ENCODE measurements around the gene CYS1. TPM values are rescaled to one million over a fixed set of nuclear protein-coding genes. Genes with fewer than 3 reads are reported as not detected.

The CYS1 gene
- total RNA-seq, 4 donors from 2014 or later = 0.32 to 1.8 TPM; not detected in 2

GRCh38 chr2:10091182-10091888 is 11.1 kb upstream of the CYS1 start:
- TF ChIP-seq EP300 (IDR thresholded peaks at IDR 0.05) (no peak), POLR2AphosphoS5 (IDR thresholded peaks at IDR 0.05) (no peak), POLR2A (IDR thresholded peaks at IDR 0.05) (no peak)
- peaks cover 12% of the 10 kb centered on the region for H3K4me1 ChIP-seq
- no peak overlapping the region for H3K27ac ChIP-seq
- WGBS = 24% methylated on average over 27 of the region's 52 CpGs
- H3K36me3 ChIP-seq = no peaks in the 10 kb centered on the region
- no peak for DNase-seq (ENCODE audit: low spot score in 2 of 2)
- no peaks in the 10 kb centered on the region for H3K9me3 ChIP-seq
- H3K27me3 ChIP-seq = peaks cover 16% of the 10 kb centered on the region
- H3K4me3 ChIP-seq = peak overlapping the region; percentile 35

- Histone ChIP-seq H3K27ac (no peak overlapping the region), H3K9me3 (no peaks in the 10 kb centered on the region), H3K4me3 (no peak overlapping the region), H3K27me3 (peaks cover 26% of the 10 kb centered on the region), H3K36me3 (no peaks in the 10 kb centered on the region), H3K4me1 (peaks cover 8% of the 10 kb centered on the region)
- TF ChIP-seq, protein P1, sequence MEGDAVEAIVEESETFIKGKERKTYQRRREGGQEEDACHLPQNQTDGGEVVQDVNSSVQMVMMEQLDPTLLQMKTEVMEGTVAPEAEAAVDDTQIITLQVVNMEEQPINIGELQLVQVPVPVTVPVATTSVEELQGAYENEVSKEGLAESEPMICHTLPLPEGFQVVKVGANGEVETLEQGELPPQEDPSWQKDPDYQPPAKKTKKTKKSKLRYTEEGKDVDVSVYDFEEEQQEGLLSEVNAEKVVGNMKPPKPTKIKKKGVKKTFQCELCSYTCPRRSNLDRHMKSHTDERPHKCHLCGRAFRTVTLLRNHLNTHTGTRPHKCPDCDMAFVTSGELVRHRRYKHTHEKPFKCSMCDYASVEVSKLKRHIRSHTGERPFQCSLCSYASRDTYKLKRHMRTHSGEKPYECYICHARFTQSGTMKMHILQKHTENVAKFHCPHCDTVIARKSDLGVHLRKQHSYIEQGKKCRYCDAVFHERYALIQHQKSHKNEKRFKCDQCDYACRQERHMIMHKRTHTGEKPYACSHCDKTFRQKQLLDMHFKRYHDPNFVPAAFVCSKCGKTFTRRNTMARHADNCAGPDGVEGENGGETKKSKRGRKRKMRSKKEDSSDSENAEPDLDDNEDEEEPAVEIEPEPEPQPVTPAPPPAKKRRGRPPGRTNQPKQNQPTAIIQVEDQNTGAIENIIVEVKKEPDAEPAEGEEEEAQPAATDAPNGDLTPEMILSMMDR (IDR thresholded peaks at IDR 0.05) = no peak
- TF ChIP-seq EP300 (IDR thresholded peaks at IDR 0.05) = no peak
- no peak for TF ChIP-seq POLR2A (IDR thresholded peaks at IDR 0.05)
- no peak for TF ChIP-seq POLR2AphosphoS5 (IDR thresholded peaks at IDR 0.05)
- 52% methylated on average over 5 of the region's 5 CpGs for WGBS
- no peak for DNase-seq (ENCODE audit: low spot score in 2 of 2)
Measured at GRCh38 chr2:10089565-10090190, 9.5 kb upstream of the CYS1 start.

DNA sequence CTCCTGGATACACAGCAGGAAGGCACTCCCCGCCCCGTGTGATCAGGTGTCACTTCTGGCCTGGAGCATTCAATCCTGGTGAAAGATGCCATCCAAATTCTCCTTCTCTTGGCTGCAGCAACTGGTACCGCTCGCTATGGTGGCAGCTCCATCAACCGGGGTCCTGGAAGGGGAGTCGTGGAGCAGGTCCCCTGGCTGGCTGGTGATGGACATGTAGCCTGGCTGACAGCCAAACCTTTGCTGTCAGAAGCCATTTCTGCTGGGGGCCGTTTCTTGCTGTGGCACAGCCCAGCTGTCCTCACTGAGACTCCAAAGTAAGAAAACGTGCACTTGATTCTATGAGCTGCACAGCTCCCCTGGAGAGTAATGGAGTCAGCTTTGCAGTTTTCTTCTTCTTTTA is 7.1 kb upstream of the CYS1 start:
- Histone ChIP-seq H3K4me3 (no peak overlapping the region), H3K9me3 (no peaks in the 10 kb centered on the region), H3K27ac (no peak overlapping the region), H3K4me1 (peaks cover 6% of the 10 kb centered on the region), H3K36me3 (no peaks in the 10 kb centered on the region), H3K27me3 (peaks cover 38% of the 10 kb centered on the region)
- no peak for DNase-seq (ENCODE audit: low spot score in 2 of 2)
- TF ChIP-seq, protein P1 (IDR thresholded peaks at IDR 0.05) = no peak
- TF ChIP-seq EP300 (IDR thresholded peaks at IDR 0.05) (no peak), POLR2AphosphoS5 (IDR thresholded peaks at IDR 0.05) (no peak), POLR2A (IDR thresholded peaks at IDR 0.05) (no peak)
- WGBS = 67% methylated on average over 7 of the region's 8 CpGs

- Histone ChIP-seq H3K27me3 (peaks cover 42% of the 10 kb centered on the region), H3K9me3 (no peaks in the 10 kb centered on the region), H3K27ac (no peak overlapping the region), H3K4me1 (peaks cover 6% of the 10 kb centered on the region), H3K4me3 (no peak overlapping the region), H3K36me3 (no peaks in the 10 kb centered on the region)
- TF ChIP-seq POLR2A (IDR thresholded peaks at IDR 0.05) = no peak
- no peak for TF ChIP-seq POLR2AphosphoS5 (IDR thresholded peaks at IDR 0.05)
- TF ChIP-seq, protein P1 (IDR thresholded peaks at IDR 0.05) = no peak
- no peak for TF ChIP-seq EP300 (IDR thresholded peaks at IDR 0.05)
- WGBS = 78% methylated on average over 4 of the region's 4 CpGs
- no peak for DNase-seq (ENCODE audit: low spot score in 2 of 2)
Measured at GRCh38 chr2:10086950-10087349, 6.7 kb upstream of the CYS1 start.

DNA sequence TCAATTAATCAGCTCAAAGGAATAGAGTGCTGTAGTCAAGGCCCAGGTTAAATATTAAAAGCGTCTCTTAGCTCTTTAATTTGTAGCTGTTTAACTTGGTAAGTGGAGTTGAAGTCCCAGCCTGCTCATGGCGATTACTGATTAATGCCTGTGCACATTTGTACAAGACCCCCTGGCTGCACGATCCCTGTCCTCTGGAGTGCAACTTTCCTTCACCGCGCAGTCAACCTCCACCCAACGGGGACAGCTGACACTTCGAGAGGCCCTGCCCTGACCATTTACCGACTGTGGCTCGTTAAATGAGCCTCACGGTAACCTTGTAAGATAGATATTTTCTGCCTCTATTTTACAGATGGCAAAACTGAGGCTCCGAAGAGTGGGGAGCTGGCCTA is 5.5 kb upstream of the CYS1 start:
- Histone ChIP-seq H3K27ac (no peak overlapping the region), H3K9me3 (no peaks in the 10 kb centered on the region), H3K4me3 (no peak overlapping the region), H3K36me3 (no peaks in the 10 kb centered on the region), H3K4me1 (peaks cover 4% of the 10 kb centered on the region), H3K27me3 (peaks cover 41% of the 10 kb centered on the region)
- 95% methylated on average over 11 of the region's 11 CpGs for WGBS
- TF ChIP-seq POLR2A (IDR thresholded peaks at IDR 0.05) (no peak), POLR2AphosphoS5 (IDR thresholded peaks at IDR 0.05) (no peak), EP300 (IDR thresholded peaks at IDR 0.05) (no peak)
- TF ChIP-seq, protein P1 (IDR thresholded peaks at IDR 0.05) = no peak
- no peak for DNase-seq (ENCODE audit: low spot score in 2 of 2)

Data from suprapubic skin (tissue), 4 donors.